ENCODE measurements around the gene C2CD4D. TPM values are rescaled to one million over a fixed set of nuclear protein-coding genes. Genes with fewer than 3 reads are reported as not detected.

C2CD4D gene
- total RNA-seq, 1 experiment from 2014 or later, result 0.79 TPM

DNA sequence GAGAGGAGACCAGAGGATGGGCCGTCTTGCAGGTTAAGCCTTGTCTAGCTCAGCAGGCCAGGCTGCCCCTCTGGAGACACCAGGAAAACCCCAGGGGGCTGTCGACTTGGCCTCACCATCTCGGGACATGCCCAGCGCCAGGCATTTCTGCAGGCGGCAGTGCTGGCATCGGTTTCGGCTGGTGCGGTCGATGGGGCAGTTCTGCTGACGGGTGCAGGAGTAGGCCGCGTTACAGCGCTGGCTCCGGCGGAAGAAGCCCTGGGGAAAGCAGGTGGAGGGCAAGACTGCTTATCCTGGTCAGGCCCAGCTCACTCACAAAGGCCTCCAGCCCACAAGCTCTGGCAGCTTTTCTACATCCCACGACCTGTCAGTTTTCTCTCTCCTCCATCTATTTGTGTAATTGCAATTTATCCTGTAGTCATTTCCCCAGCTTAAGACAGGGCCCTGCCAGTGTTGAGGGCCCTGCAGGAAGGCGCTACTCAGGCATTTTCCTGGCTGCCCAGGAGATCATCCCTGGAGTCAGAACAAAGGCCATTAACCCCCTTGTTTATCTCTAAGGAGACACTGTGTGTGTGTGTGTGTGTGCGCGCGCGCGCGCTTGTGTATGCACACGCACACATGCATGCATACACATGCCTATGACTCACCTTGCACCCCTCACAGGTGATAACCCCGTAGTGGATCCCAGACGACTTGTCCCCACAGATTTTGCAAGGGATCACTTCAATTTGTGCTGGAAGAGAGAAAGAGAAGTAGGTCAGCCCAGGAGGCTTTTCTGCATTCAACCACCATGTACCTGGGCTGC is 22.9 kb downstream of the C2CD4D start:
- H4K20me1 ChIP-seq (ENCODE audit: control insufficient read depth, insufficient read depth, insufficient read length), result no peaks in the 10 kb centered on the region
- peaks cover 3 to 14% of the 10 kb centered on the region in 2 experiments; a peak in 3 of 4 replicates for H3K4me1 Mint-ChIP-seq
- no peaks in the 10 kb centered on the region for H3K9me3 Mint-ChIP-seq
- no peaks in the 10 kb centered on the region for H3K79me2 ChIP-seq (ENCODE audit: insufficient read depth, low read length)
- H3K4ac ChIP-seq (ENCODE audit: low read depth, low read length), result no peak overlapping the region
- H4K5ac ChIP-seq (ENCODE audit: insufficient read length, low read depth, low read length), result no peak overlapping the region
- no peak overlapping the region for H3K18ac ChIP-seq (ENCODE audit: insufficient read length, low read depth, low read length)
- no peaks in the 10 kb centered on the region for H3K9me3 ChIP-seq (ENCODE audit: control insufficient read depth, low read depth, low read length)
- no peak overlapping the region for H2BK12ac ChIP-seq (ENCODE audit: insufficient read length, low read depth, low read length)
- H3K27me3 Mint-ChIP-seq (ENCODE audit: low read depth), result peaks cover 5% of the 10 kb centered on the region; the same call in 1 of the 2 replicates
- H3K4me3 Mint-ChIP-seq, result no peak overlapping the region
- H3K36me3 Mint-ChIP-seq (ENCODE audit: insufficient read depth in 1 of 3, low read depth in 3 of 3), result no peaks in the 10 kb centered on the region
- no peak overlapping the region for H2BK15ac ChIP-seq (ENCODE audit: low read depth, low read length)
- no peak overlapping the region for H2AFZ ChIP-seq (ENCODE audit: low read length)
- no peak overlapping the region for H2BK5ac ChIP-seq (ENCODE audit: insufficient read length, low read length)
- no peaks in the 10 kb centered on the region for H3K79me1 ChIP-seq (ENCODE audit: insufficient read depth, low read depth, low read length, poor library complexity, severe bottlenecking)
- no peak overlapping the region for H3K56ac ChIP-seq (ENCODE audit: insufficient read length, low read depth, low read length)
- no peaks in the 10 kb centered on the region for H3K4me1 ChIP-seq (ENCODE audit: insufficient read depth, low read length)
- no peak overlapping the region for H4K8ac ChIP-seq (replicated peaks; ENCODE audit: insufficient read length, low read depth, low read length)
- H3K9ac ChIP-seq (ENCODE audit: extremely low read depth, insufficient read length, low read length), result no peak overlapping the region
- H3K27ac Mint-ChIP-seq, result no peak overlapping the region; a peak in 2 of 7 replicates
- H2BK20ac ChIP-seq (ENCODE audit: low read depth, low read length, poor library complexity, severe bottlenecking), result no peak overlapping the region
- H3K27me3 ChIP-seq (ENCODE audit: insufficient read depth, low read length), result no peaks in the 10 kb centered on the region
- H3T11ph ChIP-seq (ENCODE audit: low read length), result no peak overlapping the region
- H2AK5ac ChIP-seq (ENCODE audit: insufficient read length, low read length), result no peak overlapping the region
- no peak overlapping the region for H3K27ac ChIP-seq (ENCODE audit: insufficient read length, low read depth, low read length)
- no peak for DNase-seq
- no peak overlapping the region for H3K4me2 ChIP-seq (ENCODE audit: insufficient read depth, insufficient read length, low read length)
- H3K23ac ChIP-seq (ENCODE audit: insufficient read length, low read depth, low read length), result no peak overlapping the region
- H4K91ac ChIP-seq (ENCODE audit: insufficient read length, low read depth, low read length), result no peak overlapping the region
- TF ChIP-seq, protein P1, sequence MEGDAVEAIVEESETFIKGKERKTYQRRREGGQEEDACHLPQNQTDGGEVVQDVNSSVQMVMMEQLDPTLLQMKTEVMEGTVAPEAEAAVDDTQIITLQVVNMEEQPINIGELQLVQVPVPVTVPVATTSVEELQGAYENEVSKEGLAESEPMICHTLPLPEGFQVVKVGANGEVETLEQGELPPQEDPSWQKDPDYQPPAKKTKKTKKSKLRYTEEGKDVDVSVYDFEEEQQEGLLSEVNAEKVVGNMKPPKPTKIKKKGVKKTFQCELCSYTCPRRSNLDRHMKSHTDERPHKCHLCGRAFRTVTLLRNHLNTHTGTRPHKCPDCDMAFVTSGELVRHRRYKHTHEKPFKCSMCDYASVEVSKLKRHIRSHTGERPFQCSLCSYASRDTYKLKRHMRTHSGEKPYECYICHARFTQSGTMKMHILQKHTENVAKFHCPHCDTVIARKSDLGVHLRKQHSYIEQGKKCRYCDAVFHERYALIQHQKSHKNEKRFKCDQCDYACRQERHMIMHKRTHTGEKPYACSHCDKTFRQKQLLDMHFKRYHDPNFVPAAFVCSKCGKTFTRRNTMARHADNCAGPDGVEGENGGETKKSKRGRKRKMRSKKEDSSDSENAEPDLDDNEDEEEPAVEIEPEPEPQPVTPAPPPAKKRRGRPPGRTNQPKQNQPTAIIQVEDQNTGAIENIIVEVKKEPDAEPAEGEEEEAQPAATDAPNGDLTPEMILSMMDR (conservative IDR thresholded peaks at IDR 0.05), result no peak
- H3K14ac ChIP-seq (ENCODE audit: insufficient read depth, low read length), result no peak overlapping the region
- WGBS (ENCODE audit: extremely low coverage, insufficient read length, low lambda C conversion rate), result no CpG with 5 or more reads among the region's 26 CpGs
- H2BK120ac ChIP-seq (ENCODE audit: low read depth, low read length, poor library complexity, severe bottlenecking), result no peak overlapping the region
- no peaks in the 10 kb centered on the region for H3K23me2 ChIP-seq (ENCODE audit: insufficient read length, low read depth, low read length, poor library complexity, severe bottlenecking)

Measured in H9 (cell line).